Fibroblast of skin of left biceps (primary cell): Measurements from ENCODE around the gene SGIP1.

Source experiments
- DNase-seq, 2 experiments: peaks; one replicate each; pipeline ENCODE4 v3.0.0-alpha.2; 2013; ENCODE audit warnings: low read depth in 2 of 2

Gene SGIP1

DNA sequence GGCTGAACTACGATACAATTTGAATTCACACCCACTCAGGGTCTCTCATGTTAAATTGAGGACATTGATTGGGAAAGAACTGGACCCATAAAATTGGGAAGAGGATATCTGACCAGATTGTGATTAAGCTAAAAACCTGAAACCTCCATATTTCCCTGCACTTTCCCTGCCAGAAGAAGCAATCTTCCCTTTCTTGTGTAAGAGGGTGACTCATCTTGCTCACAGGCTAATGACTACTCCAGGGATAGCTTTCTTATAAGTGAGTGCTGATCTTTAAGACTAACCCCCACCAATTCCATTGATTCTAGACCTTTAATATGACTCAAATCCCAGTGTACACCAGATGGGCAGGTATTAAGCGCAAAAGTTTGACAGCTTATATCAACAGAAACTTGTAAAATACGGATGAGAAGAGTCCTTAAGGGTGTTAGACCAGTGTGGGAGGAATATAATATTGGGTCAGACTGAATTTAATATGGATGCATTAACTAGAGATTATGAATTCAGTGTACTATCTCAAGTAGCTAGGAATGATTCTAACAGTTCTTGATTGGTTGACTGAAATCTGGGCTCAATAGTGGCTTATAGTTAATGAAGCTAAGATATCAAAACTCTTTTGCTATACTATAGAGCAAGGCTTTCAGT is 12.1 kb upstream of the SGIP1 start:
- peak; percentile 58 to 62 for DNase-seq

DNA sequence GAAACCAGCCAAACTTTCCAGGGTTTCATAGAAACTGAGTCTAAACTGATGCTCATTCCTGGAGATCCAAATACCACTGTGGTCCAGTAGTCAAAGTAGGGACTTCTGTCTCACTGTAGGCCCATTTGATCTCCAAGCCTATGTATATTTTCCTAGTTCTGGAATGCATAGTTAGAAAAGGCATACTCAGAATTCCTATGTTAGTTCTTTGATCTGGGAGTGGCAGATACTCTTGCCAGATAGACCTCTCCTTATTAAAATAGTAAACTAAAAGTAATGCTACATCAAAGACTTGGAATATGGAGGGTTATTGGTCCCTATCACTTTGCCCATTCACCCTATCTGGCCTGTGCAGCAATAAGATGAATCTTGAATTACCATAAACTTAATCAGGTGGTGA is 10.4 kb upstream of the SGIP1 start:
- no peak for DNase-seq

DNA sequence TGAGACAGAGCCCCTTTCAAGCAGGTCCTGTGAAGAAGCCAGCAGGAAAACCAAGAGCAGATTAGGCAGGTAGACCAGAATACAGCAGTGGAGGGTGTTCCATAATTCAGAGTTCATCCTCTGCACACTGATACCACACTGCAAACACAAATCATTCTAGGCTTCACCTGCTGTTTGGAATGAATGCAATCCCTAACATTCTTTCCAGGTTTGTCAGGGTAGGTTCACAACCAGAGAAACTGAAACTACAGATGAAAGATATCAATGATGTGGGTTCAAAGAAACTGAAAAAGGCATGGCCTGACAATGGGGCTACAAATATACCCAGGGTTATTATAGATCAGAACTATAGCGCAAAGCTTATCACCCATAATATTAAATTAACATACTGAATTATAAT is 8.9 kb upstream of the SGIP1 start:
- no peak for DNase-seq

GRCh38 chr1:66526036-66526435 is 7.9 kb upstream of the SGIP1 start:
- no peak for DNase-seq

GRCh38 chr1:66526991-66527390 is 7.0 kb upstream of the SGIP1 start:
- DNase-seq, result no peak

GRCh38 chr1:66527686-66528085 is 6.3 kb upstream of the SGIP1 start:
- DNase-seq, result peak; percentile 54 to 57

DNA sequence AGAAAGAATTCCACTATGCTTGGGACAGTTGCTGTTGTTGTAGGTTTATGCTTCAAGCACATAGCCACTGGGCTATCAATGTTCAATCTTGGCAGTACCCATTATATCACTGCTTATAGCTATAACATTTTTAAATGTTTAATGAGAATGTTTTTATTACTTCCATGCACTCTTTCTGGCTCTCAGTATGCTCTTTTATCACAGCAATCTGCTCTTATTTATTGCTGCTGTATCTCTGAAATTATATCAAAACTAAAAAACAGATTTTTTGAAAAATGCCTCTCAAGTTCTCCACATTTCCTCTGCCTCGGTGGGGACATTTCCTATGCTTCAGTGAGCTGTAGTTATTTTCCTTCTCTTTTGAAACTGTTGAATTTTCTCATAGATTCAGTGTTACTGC is 5.4 kb upstream of the SGIP1 start:
- DNase-seq, result no peak

GRCh38 chr1:66532214-66532613 is 1.7 kb upstream of the SGIP1 start:
- no peak for DNase-seq

GRCh38 chr1:66532798-66533783 is 862 bp upstream of the SGIP1 start:
- peak; percentile 65 to 69 for DNase-seq

- DNase-seq, result no peak
Measured at GRCh38 chr1:66535061-66535460, 1.1 kb downstream of the SGIP1 start.

DNA sequence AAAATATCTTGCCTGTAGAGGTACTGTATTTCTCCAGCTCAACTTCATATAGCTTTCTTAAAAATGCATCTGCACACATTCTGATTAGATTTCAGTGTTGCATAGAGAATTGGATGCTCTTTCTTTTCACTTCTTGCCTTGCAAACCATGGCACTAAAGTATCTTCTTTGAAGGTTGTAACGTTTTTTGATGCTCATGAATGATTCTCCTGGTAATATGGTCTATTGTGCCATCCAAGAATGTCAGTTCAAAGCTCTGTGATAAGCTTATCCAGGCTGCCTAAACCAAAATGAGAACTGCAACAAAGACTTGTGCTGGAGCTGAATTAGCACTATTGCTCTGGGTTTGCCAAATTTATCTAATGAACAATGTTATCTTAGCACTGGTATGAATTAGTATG is 1.9 kb downstream of the SGIP1 start:
- no peak for DNase-seq

DNA sequence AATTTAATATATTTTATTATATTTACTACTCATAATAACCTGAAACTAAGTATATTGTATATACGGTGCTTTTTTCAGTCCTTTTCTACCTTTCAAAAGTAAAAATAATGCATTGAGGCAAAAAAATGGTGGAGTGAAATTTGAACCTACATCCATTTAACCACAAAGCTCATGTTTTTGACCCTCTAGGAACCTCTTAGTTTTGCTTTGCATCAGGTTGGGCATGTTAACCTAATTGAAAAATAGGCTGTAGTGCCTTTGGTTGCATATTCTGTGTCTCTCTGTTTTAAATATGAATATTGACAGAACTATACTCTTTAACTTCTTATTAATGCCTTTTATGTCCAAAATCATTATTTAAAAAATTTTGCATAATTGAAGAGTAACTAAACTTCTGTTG is 3.8 kb downstream of the SGIP1 start:
- DNase-seq, result no peak

- DNase-seq, result no peak
Measured at GRCh38 chr1:66539491-66539890, 5.5 kb downstream of the SGIP1 start.

DNA sequence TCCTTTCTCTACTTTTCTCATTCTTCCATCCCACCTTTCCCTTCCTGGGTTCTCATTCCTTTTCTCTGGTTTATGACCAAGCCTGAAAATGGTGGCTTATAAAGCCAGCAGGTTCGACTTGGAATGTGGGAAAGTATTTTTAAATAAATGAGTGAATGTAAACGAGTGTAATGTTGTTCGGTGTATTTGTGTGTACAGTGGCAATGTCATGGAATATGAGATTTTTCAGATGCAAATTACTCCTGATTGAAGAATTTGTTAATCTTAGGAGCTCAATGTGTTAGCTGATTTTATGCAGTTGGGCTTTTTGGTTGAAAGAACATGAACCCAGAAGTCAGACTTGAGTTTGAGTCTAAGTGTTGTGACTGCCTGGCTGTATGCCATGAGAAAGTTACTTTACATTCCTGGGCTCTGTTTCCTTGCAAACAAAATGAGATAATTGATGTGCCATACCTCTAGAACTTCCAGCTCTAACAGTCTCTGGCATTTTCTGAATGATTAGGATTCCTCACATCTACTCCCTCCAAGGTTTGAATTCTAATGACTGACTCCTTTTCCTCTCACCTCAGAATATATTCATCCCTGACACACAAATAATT is 6.6 kb downstream of the SGIP1 start:
- no peak for DNase-seq

DNA sequence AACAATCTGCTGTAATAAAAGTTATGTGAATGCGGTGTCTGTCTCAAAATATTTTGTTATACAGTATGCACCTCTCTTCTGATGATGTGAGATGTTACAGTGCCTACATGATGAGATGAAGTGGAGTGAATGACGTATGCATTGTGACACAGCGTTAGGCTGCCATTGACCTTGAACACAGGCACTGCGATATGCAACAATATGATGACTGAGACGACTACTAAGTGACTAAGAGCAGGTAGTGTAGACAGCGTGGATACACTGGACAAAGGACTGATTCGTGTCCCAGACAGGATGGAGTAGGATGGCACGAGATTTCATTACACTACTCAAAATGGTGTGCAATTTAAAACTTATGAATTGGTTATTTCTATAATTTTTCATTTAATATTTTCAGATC is 8.4 kb downstream of the SGIP1 start:
- no peak for DNase-seq

- no peak for DNase-seq
Measured at GRCh38 chr1:66542811-66543767, 9.1 kb downstream of the SGIP1 start.

GRCh38 chr1:66546047-66546810 is 12.3 kb downstream of the SGIP1 start:
- DNase-seq, result no peak

GRCh38 chr1:66549017-66549416 is 15.1 kb downstream of the SGIP1 start:
- no peak for DNase-seq

DNA sequence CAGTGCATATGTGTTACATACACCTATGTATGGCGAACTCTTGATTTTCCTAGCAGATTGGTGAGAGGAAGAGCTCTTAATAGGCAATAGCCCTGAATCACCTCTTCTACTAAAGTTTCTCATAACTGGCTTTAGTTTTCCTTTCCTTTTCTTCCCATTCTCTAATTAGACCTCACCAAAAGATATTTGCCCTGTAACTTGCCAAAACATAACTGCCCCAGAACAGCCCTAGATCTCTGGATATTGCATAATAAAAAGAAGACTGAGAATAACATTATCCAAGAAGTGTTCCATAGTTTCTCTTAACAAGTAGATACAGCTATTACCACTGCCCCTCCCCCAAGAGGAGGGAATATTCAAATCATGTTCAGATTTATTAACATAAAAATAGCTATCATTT is 16.3 kb downstream of the SGIP1 start:
- no peak for DNase-seq

DNA sequence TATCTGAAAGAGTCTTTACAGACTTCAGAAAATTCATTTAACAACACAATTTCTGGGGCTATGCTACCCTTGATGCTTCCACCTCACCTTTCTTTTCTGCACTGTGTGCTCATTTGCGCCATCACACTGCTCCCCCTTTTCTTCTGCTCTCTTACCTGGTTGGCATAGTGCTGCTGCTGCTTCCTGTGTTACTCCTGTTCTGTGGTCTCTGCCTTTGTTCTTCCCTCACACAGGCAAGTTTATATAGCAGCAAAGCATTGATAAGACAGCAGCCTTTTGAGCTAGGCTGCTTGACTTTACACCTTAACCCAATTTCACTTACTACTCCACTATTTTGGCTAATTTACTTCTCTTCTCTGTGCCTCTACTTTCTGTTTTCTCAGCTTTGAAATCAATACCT is 18.3 kb downstream of the SGIP1 start:
- DNase-seq, result no peak

DNA sequence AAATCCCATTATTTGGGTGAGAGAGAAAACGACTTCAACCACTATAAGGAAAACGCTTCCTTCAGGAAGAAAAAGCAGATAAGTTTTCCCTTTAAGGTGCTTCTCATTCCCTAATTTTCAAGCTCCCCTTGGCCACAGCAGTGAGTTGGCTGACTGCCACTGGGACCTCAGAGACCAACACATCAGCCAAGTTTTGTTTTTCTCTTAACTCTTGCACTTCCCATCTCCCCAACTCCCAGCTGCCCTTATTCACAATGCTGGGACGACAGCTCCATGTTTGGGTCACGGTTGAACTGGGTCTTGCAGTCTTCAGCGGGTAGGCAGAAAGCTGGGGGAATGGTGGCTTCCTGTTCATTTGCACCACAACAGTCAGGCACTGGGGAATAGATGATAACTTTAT is 18.9 kb downstream of the SGIP1 start:
- no peak for DNase-seq
